ENCODE measurements around the gene WNT11.

DNA sequence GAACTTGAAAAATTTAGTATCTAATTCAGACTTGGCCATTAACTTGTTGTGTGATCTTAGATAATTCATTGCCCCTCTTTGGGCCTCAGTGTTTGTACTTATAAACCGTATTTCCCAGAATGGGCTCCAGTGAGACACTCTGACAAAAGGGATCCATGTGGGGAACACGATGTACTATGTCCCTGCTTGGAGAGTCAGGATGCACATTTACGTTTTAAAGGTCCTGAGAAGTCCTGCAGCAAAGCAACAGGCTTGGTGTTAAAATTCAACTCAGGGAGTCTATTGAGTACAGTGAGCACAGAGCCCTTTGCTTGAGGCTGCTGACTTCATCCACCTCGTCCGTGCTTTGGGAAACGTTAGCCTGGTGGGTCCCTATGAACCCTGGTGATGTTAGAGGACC, 9.0 kb downstream of the WNT11 start:
- TF ChIP-seq, protein P1, sequence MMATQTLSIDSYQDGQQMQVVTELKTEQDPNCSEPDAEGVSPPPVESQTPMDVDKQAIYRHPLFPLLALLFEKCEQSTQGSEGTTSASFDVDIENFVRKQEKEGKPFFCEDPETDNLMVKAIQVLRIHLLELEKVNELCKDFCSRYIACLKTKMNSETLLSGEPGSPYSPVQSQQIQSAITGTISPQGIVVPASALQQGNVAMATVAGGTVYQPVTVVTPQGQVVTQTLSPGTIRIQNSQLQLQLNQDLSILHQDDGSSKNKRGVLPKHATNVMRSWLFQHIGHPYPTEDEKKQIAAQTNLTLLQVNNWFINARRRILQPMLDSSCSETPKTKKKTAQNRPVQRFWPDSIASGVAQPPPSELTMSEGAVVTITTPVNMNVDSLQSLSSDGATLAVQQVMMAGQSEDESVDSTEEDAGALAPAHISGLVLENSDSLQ (IDR thresholded peaks at IDR 0.05), result no peak
- TF ChIP-seq FOXK2 (IDR thresholded peaks at IDR 0.05), result no peak
- TF ChIP-seq SP1 (IDR thresholded peaks at IDR 0.05), result no peak

Measured in HEK293T (cell line).